ENCODE data around the gene MRPL10.

Gene MRPL10

DNA sequence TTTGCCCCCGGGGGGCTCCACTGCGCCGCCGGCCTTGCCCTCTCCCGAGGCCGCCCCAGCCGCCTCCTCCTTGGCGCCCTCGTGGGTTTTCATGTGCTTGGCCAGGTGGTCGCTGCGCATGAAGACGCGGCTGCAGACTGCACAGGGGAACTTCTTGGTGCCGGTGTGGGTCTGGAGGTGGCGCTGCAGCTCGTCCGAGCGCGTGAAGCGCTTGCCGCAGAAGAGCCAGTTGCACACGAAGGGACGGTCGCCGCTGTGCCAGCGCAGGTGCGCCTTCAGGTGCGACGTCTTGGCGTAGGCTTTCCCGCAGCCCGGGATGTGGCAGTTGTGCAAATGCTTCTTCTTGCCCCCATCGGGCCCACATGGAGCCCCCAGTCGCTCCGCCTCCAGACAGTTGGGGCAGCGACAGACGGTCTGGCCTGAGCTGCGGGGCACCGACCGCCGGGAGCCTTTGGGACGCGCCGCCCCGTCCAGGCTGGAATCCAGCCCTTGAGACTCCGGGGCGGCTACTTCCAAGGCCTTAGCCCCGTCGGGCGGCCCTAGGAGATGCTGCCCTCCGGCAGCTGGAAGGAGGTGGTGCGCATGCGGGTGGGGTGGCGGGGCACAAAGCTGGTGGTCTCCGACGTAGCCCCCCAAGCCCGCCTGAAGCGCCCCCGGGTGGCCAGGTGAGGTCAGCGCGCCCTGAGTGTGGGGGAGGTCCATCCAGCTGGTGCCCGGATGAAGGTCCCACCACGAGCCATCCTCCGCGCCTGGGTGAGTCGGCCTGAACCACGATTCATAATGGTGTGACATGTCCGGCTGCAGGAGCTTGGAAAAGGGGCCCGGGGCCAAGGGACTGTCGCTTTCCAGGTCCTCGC lies 16.2 kb upstream of the MRPL10 start:
- Histone ChIP-seq H3K18ac (ENCODE audit: low read length) (peak overlapping the region; percentile 15), H3K9me3 (ENCODE audit: insufficient read depth, low read depth, low read length) (no peaks in the 10 kb centered on the region), H2AFZ (ENCODE audit: insufficient read depth, low read length, poor library complexity) (no peak overlapping the region), H2BK5ac (ENCODE audit: low read depth, low read length, poor library complexity) (peak overlapping the region; percentile 27), H3K4ac (ENCODE audit: low read depth, low read length) (peak overlapping the region; percentile 51), H3K14ac (ENCODE audit: low read length) (peak overlapping the region; percentile 57), H2BK12ac (ENCODE audit: low read length) (peak overlapping the region; percentile 31), H3K4me2 (ENCODE audit: low read length) (peak overlapping the region; percentile 39), H3K79me2 (ENCODE audit: control insufficient read depth, insufficient read depth, low read length, poor library complexity) (peaks cover 17% of the 10 kb centered on the region), H3K27me3 (ENCODE audit: insufficient read depth, low read length) (peaks cover 5% of the 10 kb centered on the region), H4K12ac (ENCODE audit: low read depth, low read length) (peak overlapping the region; percentile 22), H3K27ac (ENCODE audit: low read depth, low read length) (peak overlapping the region; percentile 48), H3K79me1 (ENCODE audit: low read length) (peaks cover 29% of the 10 kb centered on the region), H2AK5ac (ENCODE audit: low read length) (no peak overlapping the region), H3K23ac (ENCODE audit: low read length) (no peak overlapping the region), H4K8ac (ENCODE audit: low read depth, low read length) (peak overlapping the region; percentile 15), H2BK120ac (ENCODE audit: insufficient read depth, low read length, poor library complexity) (peak overlapping the region; percentile 27), H3K9ac (ENCODE audit: low read length) (no peak overlapping the region), H4K91ac (ENCODE audit: low read depth, low read length) (peak overlapping the region; percentile 72), H3K36me3 (ENCODE audit: control insufficient read depth in 1 of 2, insufficient read depth in 2 of 2, low read length in 2 of 2) (peaks cover 9 to 19% of the 10 kb centered on the region in 2 experiments), H3K4me3 (ENCODE audit: low read depth, low read length) (peak overlapping the region; percentile 1), H3K4me1 (ENCODE audit: control insufficient read depth in 1 of 2, insufficient read depth in 2 of 2, low read length in 2 of 2) (peaks cover 31 to 38% of the 10 kb centered on the region in 2 experiments)
- no CpG with 5 or more reads among the region's 71 CpGs for WGBS (ENCODE audit: extremely low coverage, insufficient coverage, insufficient read length)
- DNase-seq = peak; percentile 28 to 30

GRCh38 chr17:47846716-47847340 lies 15.5 kb upstream of the MRPL10 start:
- no peaks in the 10 kb centered on the region for H3K9me3 ChIP-seq (ENCODE audit: insufficient read depth, low read depth, low read length)
- peak overlapping the region; percentile 72 for H4K91ac ChIP-seq (ENCODE audit: low read depth, low read length)
- no CpG with 5 or more reads among the region's 31 CpGs for WGBS (ENCODE audit: extremely low coverage, insufficient coverage, insufficient read length)
- H3K4me2 ChIP-seq (ENCODE audit: low read length) = peak overlapping the region; percentile 39
- peak overlapping the region; percentile 1 for H3K4me3 ChIP-seq (ENCODE audit: low read depth, low read length)
- H2BK12ac ChIP-seq (ENCODE audit: low read length) = peak overlapping the region; percentile 31
- H2BK5ac ChIP-seq (ENCODE audit: low read depth, low read length, poor library complexity) = peak overlapping the region; percentile 27
- peaks cover 9 to 19% of the 10 kb centered on the region in 2 experiments for H3K36me3 ChIP-seq (ENCODE audit: control insufficient read depth in 1 of 2, insufficient read depth in 2 of 2, low read length in 2 of 2)
- peak overlapping the region; percentile 57 for H3K14ac ChIP-seq (ENCODE audit: low read length)
- peaks cover 28% of the 10 kb centered on the region for H3K79me1 ChIP-seq (ENCODE audit: low read length)
- no peak overlapping the region for H3K9ac ChIP-seq (ENCODE audit: low read length)
- peak overlapping the region; percentile 48 for H3K27ac ChIP-seq (ENCODE audit: low read depth, low read length)
- DNase-seq = peak in 1 of 2 donors; percentile 23
- H4K8ac ChIP-seq (ENCODE audit: low read depth, low read length) = no peak overlapping the region
- no peak overlapping the region for H3K23ac ChIP-seq (ENCODE audit: low read length)
- H3K27me3 ChIP-seq (ENCODE audit: insufficient read depth, low read length) = no peaks in the 10 kb centered on the region
- H3K79me2 ChIP-seq (ENCODE audit: control insufficient read depth, insufficient read depth, low read length, poor library complexity) = peaks cover 17% of the 10 kb centered on the region
- H3K4ac ChIP-seq (ENCODE audit: low read depth, low read length) = peak overlapping the region; percentile 51
- peak overlapping the region; percentile 7 for H3K18ac ChIP-seq (ENCODE audit: low read length)
- H2AFZ ChIP-seq (ENCODE audit: insufficient read depth, low read length, poor library complexity) = no peak overlapping the region
- H4K12ac ChIP-seq (ENCODE audit: low read depth, low read length) = peak overlapping the region; percentile 22
- no peak overlapping the region for H2AK5ac ChIP-seq (ENCODE audit: low read length)
- peak overlapping the region; percentile 27 for H2BK120ac ChIP-seq (ENCODE audit: insufficient read depth, low read length, poor library complexity)
- peaks cover 31 to 34% of the 10 kb centered on the region in 2 experiments for H3K4me1 ChIP-seq (ENCODE audit: control insufficient read depth in 1 of 2, insufficient read depth in 2 of 2, low read length in 2 of 2)

GRCh38 chr17:47845716-47846075 lies 14.4 kb upstream of the MRPL10 start:
- peaks cover 24% of the 10 kb centered on the region for H3K79me1 ChIP-seq (ENCODE audit: low read length)
- H4K8ac ChIP-seq (ENCODE audit: low read depth, low read length) = no peak overlapping the region
- H3K23ac ChIP-seq (ENCODE audit: low read length) = no peak overlapping the region
- H3K4me3 ChIP-seq (ENCODE audit: low read depth, low read length) = no peak overlapping the region
- no peak overlapping the region for H3K18ac ChIP-seq (ENCODE audit: low read length)
- H4K91ac ChIP-seq (ENCODE audit: low read depth, low read length) = peak overlapping the region; percentile 9
- H2BK12ac ChIP-seq (ENCODE audit: low read length) = no peak overlapping the region
- H2BK120ac ChIP-seq (ENCODE audit: insufficient read depth, low read length, poor library complexity) = no peak overlapping the region
- H3K27ac ChIP-seq (ENCODE audit: low read depth, low read length) = no peak overlapping the region
- no peak overlapping the region for H3K4ac ChIP-seq (ENCODE audit: low read depth, low read length)
- H2AK5ac ChIP-seq (ENCODE audit: low read length) = no peak overlapping the region
- peaks cover 18% of the 10 kb centered on the region for H3K79me2 ChIP-seq (ENCODE audit: control insufficient read depth, insufficient read depth, low read length, poor library complexity)
- no peaks in the 10 kb centered on the region for H3K27me3 ChIP-seq (ENCODE audit: insufficient read depth, low read length)
- no peak overlapping the region for H3K14ac ChIP-seq (ENCODE audit: low read length)
- no peak overlapping the region for H4K12ac ChIP-seq (ENCODE audit: low read depth, low read length)
- DNase-seq = no peak
- H2BK5ac ChIP-seq (ENCODE audit: low read depth, low read length, poor library complexity) = no peak overlapping the region
- H3K36me3 ChIP-seq (ENCODE audit: control insufficient read depth in 1 of 2, insufficient read depth in 2 of 2, low read length in 2 of 2) = peaks cover 9 to 19% of the 10 kb centered on the region in 2 experiments
- H3K4me2 ChIP-seq (ENCODE audit: low read length) = no peak overlapping the region
- no peak overlapping the region for H2AFZ ChIP-seq (ENCODE audit: insufficient read depth, low read length, poor library complexity)
- peaks cover 29 to 31% of the 10 kb centered on the region in 2 experiments for H3K4me1 ChIP-seq (ENCODE audit: control insufficient read depth in 1 of 2, insufficient read depth in 2 of 2, low read length in 2 of 2)
- H3K9ac ChIP-seq (ENCODE audit: low read length) = no peak overlapping the region
- no CpG with 5 or more reads among the region's 3 CpGs for WGBS (ENCODE audit: extremely low coverage, insufficient coverage, insufficient read length)
- H3K9me3 ChIP-seq (ENCODE audit: insufficient read depth, low read depth, low read length) = no peaks in the 10 kb centered on the region

DNA sequence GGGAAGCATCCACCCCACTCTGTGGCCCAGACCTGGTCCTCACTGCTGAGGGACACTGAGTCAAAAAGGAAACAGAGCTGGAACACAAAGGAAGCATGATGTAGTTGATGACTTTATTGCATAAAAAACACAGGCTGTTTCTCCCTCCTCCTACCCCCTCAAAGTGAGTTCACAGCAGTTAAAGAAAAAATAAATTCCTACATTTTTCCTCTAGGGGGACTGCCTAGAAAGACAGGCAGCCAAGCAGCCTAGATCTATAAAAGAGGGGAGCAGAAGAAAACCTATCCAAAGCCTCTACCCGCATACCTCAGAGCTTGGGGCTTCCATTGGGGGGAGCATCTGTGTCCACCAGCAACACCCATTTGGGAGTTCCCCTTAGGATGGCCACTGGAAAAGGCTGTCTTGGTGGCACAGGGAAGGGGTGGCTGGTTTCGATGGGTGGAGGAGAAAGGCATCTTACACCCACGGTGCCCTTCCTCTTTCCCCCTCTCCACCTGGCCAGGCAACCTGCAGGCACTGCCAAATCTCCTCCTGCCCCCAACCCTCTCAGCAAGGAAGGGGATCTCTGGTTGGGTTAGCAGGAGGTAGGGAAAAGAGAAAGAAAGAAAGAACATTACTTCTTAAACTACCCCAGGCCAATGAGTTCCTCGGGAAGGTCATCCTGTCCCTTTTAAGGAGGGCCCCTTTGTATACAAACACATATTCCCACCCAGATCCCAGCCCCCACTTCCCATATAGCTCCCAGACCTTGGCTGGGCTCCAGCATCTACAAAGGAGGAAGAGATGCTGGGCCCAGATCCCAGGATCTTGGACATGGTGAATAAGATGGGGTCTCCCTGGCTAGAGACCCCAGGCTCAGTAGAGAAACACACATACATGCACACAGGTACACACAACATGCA lies 13.7 kb upstream of the MRPL10 start:
- H3K79me2 ChIP-seq (ENCODE audit: control insufficient read depth, insufficient read depth, low read length, poor library complexity) = peaks cover 15% of the 10 kb centered on the region
- H3K4me2 ChIP-seq (ENCODE audit: low read length) = no peak overlapping the region
- no peak overlapping the region for H4K8ac ChIP-seq (ENCODE audit: low read depth, low read length)
- DNase-seq = peak in 1 of 2 donors; percentile 33
- no peaks in the 10 kb centered on the region for H3K9me3 ChIP-seq (ENCODE audit: insufficient read depth, low read depth, low read length)
- no peaks in the 10 kb centered on the region for H3K27me3 ChIP-seq (ENCODE audit: insufficient read depth, low read length)
- H2BK120ac ChIP-seq (ENCODE audit: insufficient read depth, low read length, poor library complexity) = no peak overlapping the region
- H3K4me3 ChIP-seq (ENCODE audit: low read depth, low read length) = no peak overlapping the region
- no peak overlapping the region for H3K4ac ChIP-seq (ENCODE audit: low read depth, low read length)
- H2AFZ ChIP-seq (ENCODE audit: insufficient read depth, low read length, poor library complexity) = no peak overlapping the region
- no peak overlapping the region for H4K12ac ChIP-seq (ENCODE audit: low read depth, low read length)
- peak overlapping the region; percentile 5 for H3K9ac ChIP-seq (ENCODE audit: low read length)
- H3K4me1 ChIP-seq (ENCODE audit: control insufficient read depth in 1 of 2, insufficient read depth in 2 of 2, low read length in 2 of 2) = peaks cover 30 to 31% of the 10 kb centered on the region in 2 experiments
- no CpG with 5 or more reads among the region's 4 CpGs for WGBS (ENCODE audit: extremely low coverage, insufficient coverage, insufficient read length)
- peak overlapping the region; percentile 30 for H4K91ac ChIP-seq (ENCODE audit: low read depth, low read length)
- H2AK5ac ChIP-seq (ENCODE audit: low read length) = peak overlapping the region; percentile 57
- peaks cover 7 to 19% of the 10 kb centered on the region in 2 experiments for H3K36me3 ChIP-seq (ENCODE audit: control insufficient read depth in 1 of 2, insufficient read depth in 2 of 2, low read length in 2 of 2)
- H2BK12ac ChIP-seq (ENCODE audit: low read length) = no peak overlapping the region
- H3K27ac ChIP-seq (ENCODE audit: low read depth, low read length) = peak overlapping the region; percentile 18
- H3K79me1 ChIP-seq (ENCODE audit: low read length) = peaks cover 20% of the 10 kb centered on the region
- H2BK5ac ChIP-seq (ENCODE audit: low read depth, low read length, poor library complexity) = no peak overlapping the region
- no peak overlapping the region for H3K14ac ChIP-seq (ENCODE audit: low read length)
- H3K18ac ChIP-seq (ENCODE audit: low read length) = no peak overlapping the region
- no peak overlapping the region for H3K23ac ChIP-seq (ENCODE audit: low read length)

Measured in trophoblast cell (in vitro differentiated cells and primary cell).